NCI-H1105 (cell line): Measurements from ENCODE around the gene MRM2.

Experiments used
- DNase-seq: peaks from one replicate; lab custom pipeline; 2025; lab: John Stamatoyannopoulos, UW

MRM2 gene

GRCh38 chr7:2203766-2204300 lies 38.2 kb downstream of the MRM2 start:
- DNase-seq = no peak

DNA sequence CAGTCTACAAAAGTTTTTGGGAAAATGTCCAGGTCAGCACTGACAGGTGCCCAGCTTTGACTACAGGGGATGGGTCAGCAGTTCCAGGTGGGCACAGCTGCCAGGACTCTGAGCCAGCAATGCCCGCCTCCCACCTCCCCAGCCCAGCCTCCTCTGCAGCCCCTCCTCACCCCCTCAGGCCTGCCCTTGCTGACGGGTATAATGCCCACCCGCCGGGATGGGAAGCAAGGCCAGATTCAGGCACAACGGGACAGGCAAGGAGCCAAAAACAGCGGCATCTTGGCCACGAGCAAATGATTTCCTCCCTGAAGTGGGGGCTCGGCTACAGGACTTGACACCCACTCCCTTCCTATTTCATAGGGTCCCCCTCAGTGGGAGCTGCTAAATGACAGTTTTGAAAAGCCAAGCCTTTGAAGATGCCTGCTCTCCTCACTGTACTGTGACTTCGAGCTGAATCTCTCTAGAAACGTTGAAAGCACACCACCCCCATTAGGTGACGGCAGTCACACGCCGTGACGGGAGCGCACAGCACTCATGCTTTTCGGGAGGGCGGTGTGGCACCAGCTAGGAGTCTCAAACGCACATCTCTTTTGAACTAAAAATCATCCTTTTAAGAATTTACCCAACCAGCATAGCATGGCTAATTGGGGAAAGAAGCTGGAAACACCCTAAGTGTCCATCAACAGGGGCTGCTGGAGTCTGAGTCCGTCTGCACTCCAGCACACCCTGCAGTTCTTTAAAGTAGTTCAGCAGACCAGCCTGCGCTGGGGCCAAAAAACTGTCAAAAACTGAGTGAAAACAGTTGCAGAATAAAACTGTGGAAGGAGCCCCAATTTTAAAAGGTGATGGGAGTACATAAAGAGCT lies 38.9 kb downstream of the MRM2 start:
- DNase-seq = no peak

DNA sequence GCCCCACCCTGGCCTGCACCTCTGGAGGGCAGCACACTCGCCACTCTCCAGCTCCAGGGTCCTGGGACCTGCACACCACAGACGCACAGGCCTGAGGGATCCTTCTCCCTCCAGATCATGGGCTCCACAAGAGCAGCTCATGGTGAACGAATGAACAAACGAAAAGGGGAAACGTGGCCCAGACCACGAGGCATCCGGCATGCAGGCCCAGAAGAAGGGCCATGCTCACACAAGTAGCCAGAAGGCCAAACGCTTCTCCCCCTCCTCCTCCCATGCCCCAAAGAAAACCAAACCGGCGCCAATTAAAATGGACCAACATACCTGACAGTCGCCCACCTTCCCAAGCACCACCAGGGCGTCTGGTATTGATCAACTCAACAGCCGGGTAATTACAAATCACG lies 39.6 kb downstream of the MRM2 start:
- no peak for DNase-seq

DNA sequence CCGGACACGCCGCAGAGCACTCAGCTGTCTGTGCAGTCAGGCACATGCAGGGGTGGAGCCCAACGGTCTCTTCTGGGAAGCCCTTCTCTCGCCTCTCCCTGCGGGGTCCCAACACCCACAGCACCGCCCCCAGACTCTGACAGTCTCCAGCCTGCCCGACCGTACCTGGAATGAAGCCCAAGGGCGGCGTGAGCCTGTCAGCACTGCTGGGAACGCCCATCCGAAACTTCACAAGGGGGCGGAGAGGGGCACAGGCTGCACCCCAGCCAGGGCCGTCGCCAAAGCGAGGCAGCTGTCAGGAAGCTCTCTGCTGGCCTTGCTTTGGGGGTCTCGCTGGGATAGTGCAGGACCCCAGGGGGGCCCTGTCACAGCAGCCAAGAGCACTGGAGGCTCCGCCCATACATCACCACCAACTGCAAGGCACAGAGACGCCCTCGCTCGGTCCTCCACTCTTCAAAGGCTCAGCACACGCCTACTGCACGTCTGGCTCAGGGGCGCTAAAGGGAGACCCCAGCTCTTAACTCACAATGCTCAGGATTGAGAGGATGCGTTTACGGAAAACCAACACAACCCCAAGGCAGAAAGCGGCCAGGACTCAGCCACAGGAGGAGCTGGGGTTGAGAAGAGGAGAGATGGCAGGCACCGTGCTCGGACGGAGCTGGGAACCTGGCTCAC lies 40.2 kb downstream of the MRM2 start:
- no peak for DNase-seq

- DNase-seq = no peak
Measured at GRCh38 chr7:2201128-2201527, 40.9 kb downstream of the MRM2 start.

GRCh38 chr7:2200584-2200980 lies 41.4 kb downstream of the MRM2 start:
- no peak for DNase-seq

GRCh38 chr7:2199956-2200583 lies 41.9 kb downstream of the MRM2 start:
- no peak for DNase-seq

DNA sequence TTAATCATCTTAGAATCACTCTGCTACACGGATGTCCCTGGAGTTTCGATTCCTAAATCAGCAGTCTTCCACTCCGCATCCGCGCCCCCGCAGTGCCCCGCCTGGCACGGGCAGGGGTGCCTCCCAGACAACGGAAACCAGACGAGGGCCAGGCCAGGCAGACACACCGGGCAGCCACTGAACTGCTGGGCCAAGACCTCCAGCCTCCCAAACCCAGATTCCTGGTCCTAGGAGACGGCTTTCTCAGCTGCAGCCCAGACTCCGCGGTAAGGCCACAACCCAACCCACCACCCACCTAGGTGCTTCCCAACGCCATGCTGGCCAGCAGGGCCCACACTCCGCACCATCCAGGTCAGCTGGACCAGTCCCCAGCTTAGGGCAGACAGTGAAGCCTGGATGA lies 42.5 kb downstream of the MRM2 start:
- no peak for DNase-seq

DNA sequence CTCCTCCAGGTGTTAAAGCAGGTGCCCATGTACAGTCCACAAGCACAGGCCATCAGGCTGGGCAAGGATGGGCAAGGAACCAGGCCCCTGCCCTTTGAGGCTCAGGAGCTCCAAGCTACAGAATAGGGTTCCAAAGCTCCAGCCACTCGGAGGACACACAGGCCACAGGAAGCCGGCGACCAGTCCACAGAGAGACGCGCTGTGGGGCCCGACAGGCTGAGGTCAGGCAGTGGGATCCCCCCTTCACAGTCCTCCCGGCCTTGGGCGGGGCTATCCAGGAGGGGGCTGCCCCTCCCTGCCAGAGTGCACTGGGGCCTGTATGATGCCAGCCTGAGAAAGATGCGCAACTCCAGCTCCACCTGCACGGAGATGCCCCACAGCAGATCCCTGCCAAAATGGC lies 43.2 kb downstream of the MRM2 start:
- DNase-seq = no peak

DNA sequence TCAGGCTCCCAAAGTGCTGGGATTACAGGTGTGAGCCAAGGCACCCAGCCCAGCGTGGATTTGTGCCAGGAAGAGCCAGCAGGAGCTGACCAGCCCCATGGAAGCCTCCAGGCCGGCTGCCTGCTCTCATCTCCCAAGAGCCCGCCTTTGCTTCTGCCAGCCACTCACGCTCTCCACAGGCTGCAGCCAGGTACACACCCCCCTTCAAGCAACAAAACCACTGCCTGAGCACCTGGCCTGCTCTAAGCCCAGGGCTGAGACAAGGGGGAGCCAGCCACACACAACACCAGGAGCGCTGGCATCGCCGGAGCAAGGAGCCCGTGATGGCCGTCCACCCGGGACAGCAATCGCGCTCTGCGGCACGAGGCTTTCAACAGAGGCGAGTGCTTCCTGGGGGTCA lies 43.8 kb downstream of the MRM2 start:
- peak; percentile 66 for DNase-seq

DNA sequence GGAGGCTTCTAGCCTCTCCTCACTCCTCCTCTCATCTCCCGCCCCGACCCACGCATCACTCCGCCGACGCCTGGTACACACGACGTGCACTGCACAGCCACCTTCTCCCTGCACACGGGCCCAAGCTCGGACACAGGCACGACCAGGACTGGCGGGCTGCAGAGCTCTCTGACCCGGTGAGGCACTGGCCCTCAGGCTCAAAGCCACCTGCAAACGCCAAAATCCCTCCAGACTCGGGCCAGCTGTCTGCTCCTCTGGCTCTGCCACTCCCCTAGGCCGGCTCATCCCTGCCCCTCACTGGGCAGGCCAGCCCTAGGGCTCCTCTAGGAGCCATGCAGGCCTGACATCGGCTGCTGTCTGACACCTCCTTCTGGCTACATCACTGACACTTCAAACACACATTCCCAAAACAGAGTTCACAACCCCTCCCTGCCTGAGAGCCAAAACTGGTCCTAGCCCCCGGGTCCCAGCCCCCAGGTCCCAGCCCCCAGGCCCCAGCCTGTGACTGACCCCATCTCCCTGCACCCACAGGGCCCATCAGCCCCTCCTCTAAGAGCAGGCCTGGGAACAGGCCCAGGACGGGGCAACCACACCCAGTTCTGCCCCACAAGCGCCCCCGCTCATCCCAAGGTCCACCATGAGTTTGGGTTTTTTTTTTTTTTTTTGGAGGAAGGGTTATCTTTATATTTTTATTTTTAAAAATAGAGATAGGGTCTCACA lies 44.4 kb downstream of the MRM2 start:
- DNase-seq = no peak

DNA sequence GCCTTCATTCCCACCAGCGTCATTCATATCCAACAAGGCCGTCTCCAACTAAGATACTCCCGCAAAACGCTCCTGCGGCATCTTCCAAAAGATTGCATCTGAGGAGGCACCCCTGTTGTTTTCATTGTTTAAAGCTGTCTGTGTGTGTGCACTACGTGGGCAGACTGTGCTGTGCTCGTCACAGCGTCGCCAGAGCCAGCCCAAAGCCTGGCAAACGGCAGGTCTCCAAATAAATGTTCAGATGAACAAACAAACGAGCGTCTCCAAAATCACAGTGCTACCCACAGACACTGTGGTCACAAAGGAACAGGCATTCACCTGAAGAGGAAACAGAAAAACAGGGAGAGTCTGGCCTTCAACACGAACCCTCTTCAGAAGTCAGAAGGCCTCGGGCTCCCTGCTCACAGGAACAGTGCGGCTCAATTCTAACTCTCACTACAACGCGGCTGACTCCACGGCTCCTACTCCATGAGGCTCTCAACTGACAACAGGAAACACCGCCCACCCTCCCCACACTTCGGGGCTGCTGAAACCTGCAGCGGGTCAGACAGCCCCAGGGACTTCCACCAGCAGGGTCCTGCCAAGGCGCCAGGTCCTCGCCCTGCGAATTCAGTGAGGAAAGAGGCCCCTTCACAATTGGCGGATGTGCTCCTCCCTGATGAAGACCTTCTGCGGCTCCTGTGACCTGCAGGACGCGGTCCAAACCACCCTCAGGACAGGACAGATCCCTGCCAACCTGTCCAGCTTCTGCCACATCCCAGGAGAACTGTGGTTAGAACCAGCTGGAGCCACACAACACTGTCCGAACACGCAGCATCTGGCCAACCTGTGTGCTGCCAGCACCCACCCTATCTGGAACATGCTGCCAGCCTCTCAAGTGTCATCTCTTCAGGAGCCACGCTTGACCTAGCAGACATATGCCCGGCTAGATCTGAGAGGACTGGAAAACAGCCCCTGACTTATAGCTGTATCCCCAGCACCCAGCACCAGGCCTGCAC lies 45.3 kb downstream of the MRM2 start:
- DNase-seq = no peak

- peak; percentile 80 for DNase-seq
Measured at GRCh38 chr7:2195400-2196246, 46.4 kb downstream of the MRM2 start.

- DNase-seq = no peak
Measured at GRCh38 chr7:2193575-2194305, 48.3 kb downstream of the MRM2 start.

- peak; percentile 83 for DNase-seq
Measured at GRCh38 chr7:2192831-2193534, 49.0 kb downstream of the MRM2 start.

- DNase-seq = no peak
Measured at GRCh38 chr7:2191016-2191415, 51.0 kb downstream of the MRM2 start.

GRCh38 chr7:2190531-2190930 lies 51.5 kb downstream of the MRM2 start:
- no peak for DNase-seq

GRCh38 chr7:2186166-2186565 lies 55.8 kb downstream of the MRM2 start:
- no peak for DNase-seq

- no peak for DNase-seq
Measured at GRCh38 chr7:2185715-2186114, 56.3 kb downstream of the MRM2 start.
